HG03025 (cell line): ENCODE measurements around the gene UPK2.

ENCODE experiments used
- ATAC-seq: cut with Tn5 transposase; IDR thresholded peaks from one replicate; pipeline ENCODE4 v1.9.1; 2021; ENCODE audit warnings: mild to moderate bottlenecking, moderate library complexity; ENCODE audit not compliant: unreplicated experiment, low FRiP score

Gene UPK2

GRCh38 chr11:118956094-118956846 is at the start of gene UPK2:
Gene UPK2 (plus strand): TSS chr11:118956298. CDS start chr11:118956351, 53 bp downstream.
- no peak for ATAC-seq

- ATAC-seq, result no peak
Measured at GRCh38 chr11:118907051-118908042, 48.8 kb upstream of the UPK2 start.

- no peak for ATAC-seq
Measured at GRCh38 chr11:118908264-118908663, 47.8 kb upstream of the UPK2 start.

- no peak for ATAC-seq
Measured at GRCh38 chr11:118908901-118909618, 47.0 kb upstream of the UPK2 start.

- ATAC-seq, result no peak
Measured at GRCh38 chr11:118909619-118910308, 46.3 kb upstream of the UPK2 start.

- ATAC-seq, result no peak
Measured at GRCh38 chr11:118910309-118911112, 45.6 kb upstream of the UPK2 start.

- no peak for ATAC-seq
Measured at GRCh38 chr11:118911113-118911879, 44.8 kb upstream of the UPK2 start.

- ATAC-seq, result no peak
Measured at GRCh38 chr11:118911880-118912741, 44.0 kb upstream of the UPK2 start.

- ATAC-seq, result no peak
Measured at GRCh38 chr11:118912742-118913410, 43.2 kb upstream of the UPK2 start.

GRCh38 chr11:118913411-118914125 is 42.5 kb upstream of the UPK2 start:
- ATAC-seq, result no peak

- no peak for ATAC-seq
Measured at GRCh38 chr11:118914178-118914918, 41.8 kb upstream of the UPK2 start.

GRCh38 chr11:118914987-118915386 is 41.1 kb upstream of the UPK2 start:
- ATAC-seq, result no peak

- no peak for ATAC-seq
Measured at GRCh38 chr11:118915396-118915795, 40.7 kb upstream of the UPK2 start.

- no peak for ATAC-seq
Measured at GRCh38 chr11:118915941-118916841, 39.9 kb upstream of the UPK2 start.

GRCh38 chr11:118916842-118917388 is 39.2 kb upstream of the UPK2 start:
- ATAC-seq, result no peak
